ENCODE measurements around the gene PPP1R7. TPM values are rescaled to one million over a fixed set of nuclear protein-coding genes. Genes with fewer than 3 reads are reported as not detected.
A peak's percentile ranks its signal among the peaks of the same experiment; 100 is the strongest.

The PPP1R7 gene
- total RNA-seq, 1 donor from 2014 or later = 61.5 TPM

DNA sequence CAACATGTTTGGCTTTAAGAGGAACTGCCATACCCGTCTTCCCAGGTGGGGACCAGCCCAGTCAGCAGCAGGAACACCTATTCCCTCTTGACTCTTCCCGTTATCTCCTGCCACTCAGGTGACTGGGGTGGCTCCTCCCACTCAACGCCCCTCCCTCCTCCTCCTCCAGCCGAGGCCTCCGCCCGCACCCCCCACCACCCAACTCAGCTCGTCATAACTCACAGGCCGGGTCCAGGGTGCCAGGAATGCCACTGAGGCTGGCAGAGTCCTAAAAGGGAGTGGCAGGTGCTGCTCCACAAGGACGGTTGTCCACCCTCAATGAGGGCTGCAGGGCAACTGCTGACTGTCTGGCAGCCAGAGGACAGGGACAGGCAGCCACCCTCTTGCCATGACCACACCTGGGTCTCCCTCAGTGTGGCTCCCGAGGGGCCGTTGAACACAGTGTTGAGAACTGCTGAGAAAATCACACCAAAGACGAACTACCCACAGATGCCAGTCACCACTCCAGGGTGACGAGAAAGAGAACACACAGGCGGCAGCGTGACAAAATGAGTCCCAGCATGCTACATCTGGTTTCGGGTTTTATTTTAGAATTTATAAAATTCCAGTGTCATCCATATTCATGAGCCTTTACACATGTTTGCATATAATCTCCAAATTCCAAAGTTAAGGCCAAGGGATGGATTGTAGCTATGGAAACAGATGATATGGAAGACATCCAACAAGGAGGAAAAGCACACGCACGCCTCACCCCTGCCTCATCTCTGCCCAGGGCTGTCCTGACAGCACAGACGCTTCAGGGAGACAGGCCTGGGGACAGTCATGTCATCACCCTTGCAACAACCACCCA, 76.7 kb downstream of the PPP1R7 start:
- intact Hi-C loops (cut with micrococcal nuclease) = no loop called here
- no peaks in the 10 kb centered on the region for H3K9me3 ChIP-seq (replicated peaks)
- TF ChIP-seq, protein P1, sequence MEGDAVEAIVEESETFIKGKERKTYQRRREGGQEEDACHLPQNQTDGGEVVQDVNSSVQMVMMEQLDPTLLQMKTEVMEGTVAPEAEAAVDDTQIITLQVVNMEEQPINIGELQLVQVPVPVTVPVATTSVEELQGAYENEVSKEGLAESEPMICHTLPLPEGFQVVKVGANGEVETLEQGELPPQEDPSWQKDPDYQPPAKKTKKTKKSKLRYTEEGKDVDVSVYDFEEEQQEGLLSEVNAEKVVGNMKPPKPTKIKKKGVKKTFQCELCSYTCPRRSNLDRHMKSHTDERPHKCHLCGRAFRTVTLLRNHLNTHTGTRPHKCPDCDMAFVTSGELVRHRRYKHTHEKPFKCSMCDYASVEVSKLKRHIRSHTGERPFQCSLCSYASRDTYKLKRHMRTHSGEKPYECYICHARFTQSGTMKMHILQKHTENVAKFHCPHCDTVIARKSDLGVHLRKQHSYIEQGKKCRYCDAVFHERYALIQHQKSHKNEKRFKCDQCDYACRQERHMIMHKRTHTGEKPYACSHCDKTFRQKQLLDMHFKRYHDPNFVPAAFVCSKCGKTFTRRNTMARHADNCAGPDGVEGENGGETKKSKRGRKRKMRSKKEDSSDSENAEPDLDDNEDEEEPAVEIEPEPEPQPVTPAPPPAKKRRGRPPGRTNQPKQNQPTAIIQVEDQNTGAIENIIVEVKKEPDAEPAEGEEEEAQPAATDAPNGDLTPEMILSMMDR (IDR thresholded peaks at IDR 0.05; ENCODE audit: borderline replicate concordance) = no peak
- peak overlapping the region; percentile 67 for H3K27ac ChIP-seq (replicated peaks)
- peaks cover 50% of the 10 kb centered on the region for H3K4me1 ChIP-seq
- no peak overlapping the region for H3K4me3 ChIP-seq
- no peaks in the 10 kb centered on the region for H3K27me3 ChIP-seq (ENCODE audit: low read depth)
- no peak for DNase-seq
- peaks cover 68% of the 10 kb centered on the region for H3K36me3 ChIP-seq

DNA sequence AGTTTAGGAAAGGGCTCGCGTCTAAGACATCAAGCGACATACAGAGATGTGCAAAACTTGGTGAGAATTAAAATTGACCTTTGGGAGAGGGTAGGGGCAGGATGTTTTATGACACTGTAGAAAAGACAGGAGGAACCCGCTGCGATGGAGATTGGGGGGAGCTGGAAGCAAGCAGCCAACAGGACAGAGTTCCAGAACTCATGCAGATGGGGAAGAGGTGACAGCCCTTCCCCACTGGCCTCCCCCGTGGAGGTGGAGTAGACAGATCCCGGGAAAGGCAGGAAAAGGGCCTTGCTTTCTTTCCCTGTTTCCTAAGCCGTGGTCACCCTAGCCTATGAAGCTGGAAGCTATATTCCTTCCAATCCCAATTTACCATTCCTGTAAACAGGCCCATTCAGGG, 77.3 kb downstream of the PPP1R7 start:
- Histone ChIP-seq H3K27me3 (ENCODE audit: low read depth) (no peaks in the 10 kb centered on the region), H3K27ac (replicated peaks) (peak overlapping the region; percentile 67), H3K4me3 (no peak overlapping the region), H3K9me3 (replicated peaks) (no peaks in the 10 kb centered on the region), H3K36me3 (peaks cover 75% of the 10 kb centered on the region), H3K4me1 (peaks cover 57% of the 10 kb centered on the region)
- DNase-seq = no peak
- intact Hi-C loops (cut with micrococcal nuclease) = no loop called here
- TF ChIP-seq, protein P1 (IDR thresholded peaks at IDR 0.05; ENCODE audit: borderline replicate concordance) = no peak

DNA sequence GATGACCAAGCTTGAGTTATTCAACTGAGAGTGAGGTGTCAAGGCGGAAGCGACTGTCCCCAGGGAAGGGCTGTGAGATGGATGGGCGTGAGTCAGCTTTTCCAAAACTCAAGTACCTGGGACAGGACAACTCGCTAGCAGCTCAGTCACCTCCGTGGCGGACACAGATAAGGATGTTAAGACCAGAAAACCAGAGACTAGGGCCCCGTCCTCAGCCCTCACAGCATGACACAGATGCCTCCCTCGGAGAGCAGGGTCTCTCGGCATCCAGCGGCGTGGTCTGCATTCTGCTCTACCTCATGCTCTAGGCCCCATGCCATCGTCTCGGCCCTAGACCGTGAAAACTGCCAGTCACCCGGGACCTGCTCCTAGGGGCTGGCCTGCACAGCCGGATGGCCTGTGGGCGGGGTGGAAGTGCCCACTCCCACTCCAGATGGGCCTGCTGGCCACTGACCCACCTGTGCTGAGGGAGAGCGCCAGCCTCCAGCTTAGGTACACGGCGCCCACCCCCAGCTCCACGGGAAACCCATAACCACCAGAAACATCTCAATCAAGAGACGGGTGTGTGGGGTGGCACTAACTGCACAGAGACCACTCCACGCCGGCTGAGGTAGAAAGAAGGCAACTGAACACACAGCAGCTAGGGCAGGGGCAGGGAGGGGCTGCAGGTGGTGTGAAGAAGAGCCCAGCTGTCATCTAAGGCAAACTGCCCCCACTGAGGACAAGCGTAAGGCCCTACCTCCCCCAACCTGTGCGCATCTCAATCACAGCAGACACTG, 78.0 kb downstream of the PPP1R7 start:
- H3K4me3 ChIP-seq = no peak overlapping the region
- H3K27ac ChIP-seq (replicated peaks) = peak overlapping the region; percentile 67
- TF ChIP-seq, protein P1 (IDR thresholded peaks at IDR 0.05; ENCODE audit: borderline replicate concordance) = no peak
- peaks cover 60% of the 10 kb centered on the region for H3K4me1 ChIP-seq
- H3K9me3 ChIP-seq (replicated peaks) = no peaks in the 10 kb centered on the region
- DNase-seq = peak; percentile 8
- intact Hi-C loops (cut with micrococcal nuclease) = no loop called here
- peaks cover 82% of the 10 kb centered on the region for H3K36me3 ChIP-seq
- H3K27me3 ChIP-seq (ENCODE audit: low read depth) = no peaks in the 10 kb centered on the region

DNA sequence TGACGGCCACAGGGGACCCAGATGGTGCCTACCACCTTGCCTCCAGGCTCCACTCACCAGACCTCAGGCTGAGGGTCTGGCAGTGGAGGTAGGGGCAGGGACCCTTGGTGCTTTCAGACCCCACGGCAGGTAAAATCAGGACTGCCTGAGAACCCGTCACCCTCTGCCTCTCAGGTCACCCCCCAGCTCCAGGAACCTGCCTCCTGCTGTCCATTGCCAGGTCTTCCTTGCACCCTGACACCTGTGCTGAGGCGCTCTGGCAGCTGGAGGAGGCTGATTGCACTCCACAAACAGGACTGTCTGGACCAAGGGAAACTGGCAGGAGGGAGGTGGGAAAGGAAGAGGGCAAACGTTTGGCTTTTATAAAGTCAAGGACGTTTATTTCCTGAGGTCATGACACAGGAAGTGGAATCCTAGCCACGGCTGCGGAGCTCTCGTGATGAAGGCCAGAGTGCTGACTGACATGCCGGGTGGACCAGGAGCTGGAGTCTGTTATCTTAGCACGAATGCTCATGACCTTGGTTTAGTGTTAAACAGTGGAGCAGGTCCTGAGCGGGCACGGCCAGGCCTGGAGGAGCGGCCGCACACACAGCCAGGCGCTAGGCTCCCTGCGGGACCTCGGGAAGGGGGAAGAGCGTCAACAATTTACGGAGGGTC, 78.7 kb downstream of the PPP1R7 start:
- H3K27ac ChIP-seq (replicated peaks) = peak overlapping the region; percentile 67
- no peak for DNase-seq
- H3K9me3 ChIP-seq (replicated peaks) = no peaks in the 10 kb centered on the region
- H3K4me1 ChIP-seq = peaks cover 55% of the 10 kb centered on the region
- intact Hi-C loops (cut with micrococcal nuclease) = no loop called here
- no peak overlapping the region for H3K4me3 ChIP-seq
- peaks cover 89% of the 10 kb centered on the region for H3K36me3 ChIP-seq
- no peaks in the 10 kb centered on the region for H3K27me3 ChIP-seq (ENCODE audit: low read depth)
- TF ChIP-seq, protein P1 (IDR thresholded peaks at IDR 0.05; ENCODE audit: borderline replicate concordance) = no peak
